GM18498 (cell line): ENCODE measurements around the gene BCAT1.

ENCODE experiments used
- ATAC-seq: cut with Tn5 transposase; IDR thresholded peaks from one replicate; pipeline ENCODE4 v1.9.1; 2021; ENCODE audit warnings: mild to moderate bottlenecking, moderate library complexity; ENCODE audit not compliant: unreplicated experiment

The BCAT1 gene

GRCh38 chr12:24772813-24773212 is 176.1 kb downstream of the BCAT1 start:
- no peak for ATAC-seq

DNA sequence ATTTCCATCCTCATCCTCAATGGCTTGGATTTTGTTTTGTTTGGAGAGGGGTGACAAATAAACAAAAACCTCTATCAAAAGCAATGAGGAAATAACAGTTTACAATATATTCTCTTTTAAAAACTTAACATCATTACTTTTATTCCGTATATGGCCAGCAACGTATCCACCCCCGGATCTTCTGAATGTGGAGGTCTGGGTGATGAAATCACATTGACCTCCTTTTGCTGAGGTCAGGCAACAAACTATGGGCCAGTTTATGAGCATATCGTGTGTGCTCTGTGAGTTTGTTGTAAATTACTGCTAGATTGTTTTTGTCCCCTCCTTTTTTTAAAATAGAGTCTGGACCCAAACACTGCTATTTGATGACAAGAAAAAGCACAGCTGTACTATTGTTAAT is 178.1 kb downstream of the BCAT1 start:
- no peak for ATAC-seq

DNA sequence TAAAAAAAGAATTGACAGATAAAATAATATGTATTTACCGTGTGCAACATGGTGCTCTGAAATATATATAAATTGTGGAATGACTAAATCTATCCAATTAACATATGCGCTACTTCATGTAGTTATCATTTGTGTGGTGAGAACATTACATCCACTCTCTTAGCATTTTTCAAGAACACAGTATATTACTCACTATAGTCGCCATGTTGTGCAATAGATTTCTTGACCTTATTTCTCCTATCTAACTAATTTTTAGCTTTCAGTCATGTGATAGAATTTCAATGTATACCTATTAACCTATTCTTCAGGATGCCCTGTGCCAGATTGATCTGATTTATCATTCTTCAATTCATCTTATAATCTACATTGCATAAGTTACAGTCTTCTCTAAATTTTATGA is 178.6 kb downstream of the BCAT1 start:
- ATAC-seq = no peak

GRCh38 chr12:24769682-24770081 is 179.2 kb downstream of the BCAT1 start:
- ATAC-seq = no peak

DNA sequence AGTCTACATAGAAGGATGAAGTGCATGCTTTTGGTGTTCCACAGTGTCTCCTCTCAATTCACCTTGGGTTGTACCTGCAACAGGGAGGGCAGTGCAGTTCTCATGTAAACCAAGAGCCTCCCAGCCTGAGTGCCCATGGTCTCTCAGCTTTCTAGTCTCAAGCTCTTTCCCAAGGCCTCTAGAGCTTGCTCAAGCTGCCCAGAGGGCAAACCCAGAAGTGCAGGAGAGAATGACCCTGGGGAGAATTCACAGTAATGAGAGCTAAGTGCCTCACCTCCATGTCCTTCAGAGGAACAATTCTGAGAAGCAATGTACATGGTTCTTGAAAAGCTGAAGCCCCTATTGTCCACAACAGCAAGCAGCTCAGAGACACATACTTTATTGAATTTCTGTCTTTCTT is 180.5 kb downstream of the BCAT1 start:
- ATAC-seq = no peak

DNA sequence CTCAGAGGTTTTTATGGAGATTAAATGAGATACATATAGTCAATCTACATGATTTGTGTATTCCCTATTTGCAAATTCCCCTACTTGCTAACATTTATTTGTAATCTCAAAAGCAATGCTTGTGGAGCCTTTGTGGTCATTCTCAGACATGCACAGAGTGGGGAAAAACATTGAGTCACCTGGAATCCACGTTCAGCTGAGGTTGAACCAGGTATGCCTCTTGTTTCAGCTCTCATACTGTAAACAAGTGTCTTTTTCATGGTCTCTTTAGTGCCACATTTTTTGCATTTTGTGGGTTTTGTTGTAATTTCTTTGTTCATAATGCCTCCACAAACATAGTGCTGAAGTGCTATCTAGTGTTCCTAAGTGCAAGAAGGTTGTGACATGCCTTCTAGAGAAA is 181.9 kb downstream of the BCAT1 start:
- no peak for ATAC-seq

- ATAC-seq = no peak
Measured at GRCh38 chr12:24764712-24765111, 184.2 kb downstream of the BCAT1 start.

- no peak for ATAC-seq
Measured at GRCh38 chr12:24760606-24761378, 188.1 kb downstream of the BCAT1 start.

- ATAC-seq = no peak
Measured at GRCh38 chr12:24760162-24760561, 188.7 kb downstream of the BCAT1 start.
